T-helper 22 cell (primary cell): ENCODE data around the gene ZFAND6.

Source experiments
- DNase-seq: peaks from one replicate; pipeline ENCODE4 v3.0.0-alpha.2; 2020; ENCODE audit warnings: low read depth

Gene ZFAND6

GRCh38 chr15:80171787-80172186, 112.3 kb downstream of the ZFAND6 start:
- no peak for DNase-seq

- DNase-seq: no peak
Measured at GRCh38 chr15:80172401-80172800, 112.9 kb downstream of the ZFAND6 start.

- DNase-seq: no peak
Measured at GRCh38 chr15:80173022-80173759, 113.7 kb downstream of the ZFAND6 start.

- no peak for DNase-seq
Measured at GRCh38 chr15:80174017-80174746, 114.7 kb downstream of the ZFAND6 start.

GRCh38 chr15:80175436-80175835, 116.0 kb downstream of the ZFAND6 start:
- DNase-seq: no peak

GRCh38 chr15:80176443-80176842, 117.0 kb downstream of the ZFAND6 start:
- no peak for DNase-seq

- DNase-seq: no peak
Measured at GRCh38 chr15:80177156-80177555, 117.7 kb downstream of the ZFAND6 start.

GRCh38 chr15:80179025-80179759, 119.7 kb downstream of the ZFAND6 start:
- DNase-seq: no peak

GRCh38 chr15:80179935-80180334, 120.5 kb downstream of the ZFAND6 start:
- DNase-seq: no peak

GRCh38 chr15:80180468-80180867, 121.0 kb downstream of the ZFAND6 start:
- DNase-seq: no peak

- no peak for DNase-seq
Measured at GRCh38 chr15:80180986-80181385, 121.5 kb downstream of the ZFAND6 start.

- no peak for DNase-seq
Measured at GRCh38 chr15:80182611-80183261, 123.3 kb downstream of the ZFAND6 start.

- DNase-seq: no peak
Measured at GRCh38 chr15:80183306-80183705, 123.8 kb downstream of the ZFAND6 start.

- no peak for DNase-seq
Measured at GRCh38 chr15:80183886-80184285, 124.4 kb downstream of the ZFAND6 start.

- no peak for DNase-seq
Measured at GRCh38 chr15:80184554-80184953, 125.1 kb downstream of the ZFAND6 start.

GRCh38 chr15:80185152-80185551, 125.7 kb downstream of the ZFAND6 start:
- no peak for DNase-seq

GRCh38 chr15:80186066-80186465, 126.6 kb downstream of the ZFAND6 start:
- no peak for DNase-seq

GRCh38 chr15:80186597-80186996, 127.1 kb downstream of the ZFAND6 start:
- DNase-seq: no peak
